Mammary epithelial cell (primary cell): Measurements from ENCODE around the gene RFX5.

Experiments
- CTCF ChIP-seq, 2 donors: IDR thresholded peaks in 1 of 2; conservative IDR thresholded peaks in 1 of 2; 2 replicates each; pipeline ENCODE4 v1.5.1; 2011 to 2012; ENCODE audit warnings: inconsistent platforms in 2 of 2, low read length in 2 of 2, mild to moderate bottlenecking in 2 of 2, control low read depth in 1 of 2, low read depth in 1 of 2; ENCODE audit not compliant: insufficient read depth in 1 of 2; ENCODE audit errors: extremely low read depth in 1 of 2
- EZH2 ChIP-seq: IDR thresholded peaks from 2 replicates; pipeline ENCODE4 v1.6.1; 2012; ENCODE audit warnings: low read length, inconsistent platforms, borderline replicate concordance

- TF ChIP-seq CTCF (conservative IDR thresholded peaks at IDR 0.05 in 1 of 2, IDR thresholded peaks at IDR 0.05 in 1 of 2; ENCODE audit: extremely low read depth in 1 of 2, insufficient read depth in 1 of 2, low read depth in 1 of 2, low read length in 2 of 2) = no peak
- no peak for TF ChIP-seq EZH2
Observed at GRCh38 chr1:151314137-151314875, 32.7 kb downstream of the RFX5 start.
